GM12878 (cell line): Measurements from ENCODE around the gene BNIP5. TPM values are rescaled to one million over a fixed set of nuclear protein-coding genes. Genes with fewer than 3 reads are reported as not detected.
A peak's percentile ranks its signal among the peaks of the same experiment; 100 is the strongest.

Experiments
- ATAC-seq: fragments of 200-7000 bp; cut with Tn5 transposase; 3 replicates; pipeline ENCODE4 v1.9.1; 2020; ENCODE audit warnings: mild to moderate bottlenecking, moderate library complexity
- BruUV-seq: library from RNA; stranded (reverse); fragments of 400-500 nt; replicated peaks from 2 replicates; lab custom pipeline; 2021; lab: Mats Ljungman, UMichigan
- CTCF ChIA-PET: fragments of 300-600 bp; sonication (Branson Sonifier 250); formaldehyde crosslinking; extraction: SDS; loops from one replicate; lab custom pipeline; 2021; ENCODE audit warnings: inconsistent platforms; lab: Yijun Ruan, JAX
- POLR2A ChIA-PET: fragments of 350-600 bp; formaldehyde crosslinking; extraction: SDS; loops from one replicate; lab custom pipeline; 2021; ENCODE audit warnings: inconsistent platforms; lab: Charles Lee
- RAD21 ChIA-PET: fragments of 300-600 bp; sonication (Branson Sonifier 250); formaldehyde crosslinking; loops from one replicate; lab custom pipeline; 2023; ENCODE audit warnings: antibody characterized with exemption; ENCODE audit not compliant: unreplicated experiment; lab: Charles Lee
- SMC1A ChIA-PET: fragments of 300-600 bp; sonication (Branson Sonifier 250); formaldehyde crosslinking; loops from one replicate; lab custom pipeline; 2023; ENCODE audit not compliant: unreplicated experiment, uncharacterized antibody; lab: Charles Lee
- DNase-seq: peaks from one replicate; pipeline ENCODE4 v3.0.0-alpha.2; 2011; ENCODE audit warnings: low read depth, low spot score
- FAIRE-seq: peaks from 3 replicates; lab custom pipeline; 2011; peaks lifted over from hg19 to GRCh38; lab: Jason Lieb, UNC
- H2AFZ ChIP-seq: 2 replicates; pipeline ENCODE4 v1.6.0; 2011; ENCODE audit warnings: low read depth, low read length, control low read depth; ENCODE audit not compliant: control insufficient read depth
- H3K27ac ChIP-seq: 2 replicates; pipeline ENCODE4 v1.5.1; 2011; ENCODE audit warnings: control low read depth; ENCODE audit not compliant: control insufficient read depth, insufficient read depth
- H3K27me3 ChIP-seq, 2 experiments: replicated peaks in 1 of 2; 2 replicates each; pipeline versions ENCODE4 v1.6.0 to v1.6.1; 2011; ENCODE audit warnings: low read length in 1 of 2; ENCODE audit not compliant: control insufficient read depth in 2 of 2, insufficient read depth in 2 of 2
- H3K36me3 ChIP-seq, 2 experiments: 2 replicates each; pipeline ENCODE4 v1.5.1; 2011; ENCODE audit warnings: low read length in 1 of 2; ENCODE audit not compliant: control insufficient read depth in 2 of 2, insufficient read depth in 2 of 2
- H3K4me1 ChIP-seq: 2 replicates; pipeline ENCODE4 v1.6.1; 2011; ENCODE audit warnings: mild to moderate bottlenecking, low read length, moderate library complexity, mixed read lengths; ENCODE audit not compliant: control insufficient read depth, insufficient read depth
- H3K4me2 ChIP-seq: 2 replicates; pipeline ENCODE4 v1.6.0; 2011; ENCODE audit warnings: control low read depth; ENCODE audit not compliant: control insufficient read depth, insufficient read depth
- H3K4me3 ChIP-seq: fragments of 200-600 bp; sonication (generic); 2 replicates; pipeline ENCODE4 v1.5.1; 2016
- H3K79me2 ChIP-seq: 2 replicates; pipeline ENCODE4 v1.6.0; 2011; ENCODE audit warnings: low read length; ENCODE audit not compliant: control insufficient read depth, insufficient read depth
- H3K9ac ChIP-seq: 2 replicates; pipeline ENCODE4 v1.8.0; 2011; ENCODE audit warnings: low read length, control low read depth, mixed read lengths; ENCODE audit not compliant: control insufficient read depth, insufficient read depth
- H3K9me3 ChIP-seq: replicated peaks from 3 replicates; pipeline ENCODE4 v1.5.1; 2011; ENCODE audit warnings: mild to moderate bottlenecking, low read length; ENCODE audit not compliant: control insufficient read depth, insufficient read depth
- H4K20me1 ChIP-seq: 2 replicates; pipeline ENCODE4 v1.6.0; 2011; ENCODE audit not compliant: control insufficient read depth, insufficient read depth
- BACH1 ChIP-seq: fragments of 450-650 bp; IDR thresholded peaks from 2 replicates; pipeline ENCODE4 v1.6.1; 2017; ENCODE audit warnings: mild to moderate bottlenecking, borderline replicate concordance
- BRCA1 ChIP-seq: IDR thresholded peaks from 2 replicates; pipeline ENCODE4 v1.6.1; 2011; ENCODE audit warnings: low read depth, low read length, improper control_type of control experiment
- DPF2 ChIP-seq: fragments of 450-650 bp; IDR thresholded peaks from 2 replicates; pipeline ENCODE4 v1.6.1; 2017; ENCODE audit warnings: mild to moderate bottlenecking
- EED ChIP-seq: sonication (generic); IDR thresholded peaks from 2 replicates; pipeline ENCODE4 v1.6.1; 2016; ENCODE audit warnings: antibody characterized with exemption, low read depth
- ESRRA ChIP-seq: IDR thresholded peaks from 2 replicates; pipeline ENCODE4 v1.6.1; 2012; ENCODE audit warnings: mild to moderate bottlenecking, low read length, improper control_type of control experiment
- FOXM1 ChIP-seq: IDR thresholded peaks from 2 replicates; pipeline ENCODE4 v1.6.1; 2012; ENCODE audit warnings: low read depth, mild to moderate bottlenecking, inconsistent platforms, low read length, moderate library complexity
- GATAD2B ChIP-seq: fragments of 450-650 bp; conservative IDR thresholded peaks from 2 replicates; pipeline ENCODE4 v1.6.1; 2017; ENCODE audit warnings: low read depth, mild to moderate bottlenecking, moderate library complexity
- IKZF1 ChIP-seq: fragments of 450-650 bp; conservative IDR thresholded peaks from 2 replicates; pipeline ENCODE4 v1.6.1; 2017; ENCODE audit warnings: antibody characterized with exemption, mild to moderate bottlenecking
- IKZF2 ChIP-seq, 2 experiments: fragments of 450-650 bp; IDR thresholded peaks; 2 replicates each; pipeline ENCODE4 v1.6.1; 2017; ENCODE audit warnings: mild to moderate bottlenecking in 2 of 2, moderate library complexity in 2 of 2
- JUNB ChIP-seq: IDR thresholded peaks from 2 replicates; pipeline ENCODE4 v1.6.1; 2016; ENCODE audit warnings: antibody characterized with exemption, mild to moderate bottlenecking
- MAX ChIP-seq: IDR thresholded peaks from 2 replicates; pipeline ENCODE4 v1.6.1; 2012; ENCODE audit warnings: low read depth, low read length, improper control_type of control experiment
- MEF2A ChIP-seq: IDR thresholded peaks from 2 replicates; pipeline ENCODE4 v1.6.1; 2011; ENCODE audit warnings: low read depth, mild to moderate bottlenecking, low read length, moderate library complexity; ENCODE audit not compliant: insufficient read depth
- MEF2B ChIP-seq: fragments of 450-650 bp; IDR thresholded peaks from 2 replicates; pipeline ENCODE4 v1.6.1; 2018; ENCODE audit warnings: mild to moderate bottlenecking, moderate library complexity; ENCODE audit not compliant: partially characterized antibody, poor library complexity, severe bottlenecking
- RELA ChIP-seq: fragments of 450-650 bp; IDR thresholded peaks from 2 replicates; pipeline ENCODE4 v1.8.0; 2014; ENCODE audit warnings: borderline replicate concordance; ENCODE audit not compliant: partially characterized antibody
- STAT1 ChIP-seq: fragments of 450-650 bp; conservative IDR thresholded peaks from 2 replicates; pipeline ENCODE4 v1.6.1; 2014; ENCODE audit warnings: antibody characterized with exemption, mild to moderate bottlenecking
- YY1 ChIP-seq: IDR thresholded peaks from 2 replicates; pipeline ENCODE4 v1.6.1; 2011; ENCODE audit warnings: low read depth, mild to moderate bottlenecking, low read length
- WGBS: methylation state at CpG from one replicate; pipeline ENCODE4 v1.1.6; 2016; ENCODE audit warnings: low lambda C conversion rate; ENCODE audit not compliant: insufficient replicate concordance, insufficient coverage; ENCODE audit errors: missing lambda C conversion rate; 5-methylcytosine and 5-hydroxymethylcytosine counted together
- in situ Hi-C: fragments of 300-500 bp; cut with MboI; formaldehyde crosslinking; loops from 9 replicates; pipeline ENCODE4 v1.14.3; 2018; ENCODE audit warnings: mixed read lengths
- intact Hi-C: fragments of 100-400 bp; cut with micrococcal nuclease; formaldehyde crosslinking; loops from one replicate; pipeline ENCODE4 v1.14.2; 2022; ENCODE audit not compliant: unreplicated experiment
- polyA plus RNA-seq, 11 experiments: library from polyadenylated mRNA; depleted of rRNA in 4 of 11; unstranded in 6 of 11; stranded (reverse) in 5 of 11; fragments of >200 nt; fragmentation: Nextera tagmentation in 4 of 11; fragmentation: Illumina TruSeq in 1 of 11; extraction: Ambion mirVana in 4 of 11; extraction: Trizol in 1 of 11; gene quantifications; 1 replicate in 1 of 11; 2 replicates in 10 of 11; pipeline versions ENCODE4 v1.2.1 to v1.2.3, GENCODE V29; 2011 to 2016; ENCODE audit warnings: inconsistent platforms in 2 of 11, missing spikeins in 2 of 11, low read depth in 1 of 11
- total RNA-seq, 4 experiments: library from RNA; depleted of rRNA in 3 of 4; stranded (reverse); fragments of >200 nt in 3 of 4; fragmentation: Illumina TruSeq in 1 of 4; extraction: Trizol in 1 of 4; gene quantifications; 2 replicates each; pipeline versions ENCODE4 v1.2.1 to v1.2.3, GENCODE V29; 2013 to 2021
- TF ChIP-seq, protein P1 (sequence below): fragments of 450-650 bp; IDR thresholded peaks from 2 replicates; pipeline ENCODE4 v1.6.1; 2017; ENCODE audit warnings: mild to moderate bottlenecking, moderate library complexity
- TF ChIP-seq, protein P2 (sequence below): fragments of 450-650 bp; IDR thresholded peaks from 2 replicates; pipeline ENCODE4 v1.6.1; 2016; ENCODE audit warnings: mild to moderate bottlenecking

The BNIP5 gene
- total and polyA plus RNA-seq, 10 of the 15 experiments (the other 5 are each of a cell fraction or from before 2014, with no cell fraction given): 0.02 to 0.68 (median 0.05) TPM; not detected in 2

DNA sequence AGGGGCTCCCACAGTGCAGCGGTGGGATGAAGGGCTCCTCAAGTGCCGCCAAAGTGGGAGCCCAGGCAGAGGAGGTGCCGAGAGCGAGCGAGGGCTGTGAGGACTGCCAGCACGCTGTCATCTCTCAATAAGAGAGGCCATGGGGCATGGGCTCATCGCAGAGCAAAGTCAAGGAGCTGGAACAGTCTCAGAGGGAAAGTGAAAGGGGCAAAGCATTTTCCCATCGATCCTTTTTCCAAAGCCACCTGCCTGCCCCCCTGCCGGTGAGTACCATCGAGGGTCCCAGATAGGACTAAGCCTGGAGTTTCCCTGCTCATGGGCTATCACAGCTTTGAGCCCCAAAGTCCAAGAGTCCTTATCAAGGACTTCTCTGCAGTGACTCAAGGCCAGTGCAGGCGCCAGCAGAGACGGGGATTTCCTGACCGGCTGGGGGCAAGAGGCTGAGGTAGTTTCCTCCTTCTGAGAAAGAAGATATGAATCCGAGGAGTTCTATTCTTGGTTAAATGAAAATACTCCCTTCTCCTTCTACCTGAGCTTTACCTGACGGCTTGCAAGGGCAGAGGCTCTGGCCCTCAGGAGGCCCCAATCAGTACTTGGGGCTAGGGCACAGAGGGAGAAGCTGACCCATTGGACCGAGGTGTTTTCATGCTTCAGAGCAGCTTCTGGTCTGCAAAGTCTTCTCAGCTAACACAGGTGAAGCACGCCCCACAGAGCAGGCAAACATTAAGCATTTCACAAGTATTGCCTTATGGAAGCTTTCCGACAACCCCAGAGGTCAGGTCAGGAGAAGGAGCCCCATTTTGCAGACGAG is 28.2 kb upstream of the BNIP5 start:
- Histone ChIP-seq H3K4me1 (peaks cover 34% of the 10 kb centered on the region), H3K79me2 (no peaks in the 10 kb centered on the region), H2AFZ (peak overlapping the region; percentile 88), H3K4me2 (peak overlapping the region; percentile 85), H3K9me3 (no peaks in the 10 kb centered on the region), H4K20me1 (no peaks in the 10 kb centered on the region), H3K4me3 (no peak overlapping the region; the same call in 1 of the 2 replicates), H3K9ac (peak overlapping the region; percentile 7; the same call in 1 of the 2 replicates), H3K27me3 (no peaks in the 10 kb centered on the region), H3K27ac (peak overlapping the region; percentile 81), H3K36me3 (no peaks in the 10 kb centered on the region; a peak in 1 of 4 replicates)
- DNase-seq: no peak
- no TSS peak for BruUV-seq
- ChIA-PET POLR2A (interaction anchor here (0.5 to 2.2 kb wide), 9 partner anchors 9 to 223 kb away, joined by 3 to 8 read pairs (median 4); partner anchors contain the start of gene BNIP5), SMC1A (interaction anchor here (0.6 to 19.6 kb wide), 11 partner anchors 13 to 337 kb away, joined by 3 to 386 read pairs (median 4); partner anchors contain the start of genes BNIP5 and MAPK14), CTCF (interaction anchor here (0.6 to 17.3 kb wide), 8 partner anchors 13 to 400 kb away, joined by 3 to 483 read pairs (median 4); partner anchors contain the start of genes BNIP5 and ETV7), RAD21 (interaction anchor here (0.6 to 1.4 kb wide), 12 partner anchors 8 to 234 kb away, joined by 3 to 9 read pairs (median 4); partner anchors contain the start of gene BNIP5)
- ATAC-seq: peak; percentile 84
- no peak for FAIRE-seq
- intact Hi-C loops (no loop called here), in situ Hi-C loops (no loop called here)
- WGBS: 14% methylated on average over 17 of the region's 19 CpGs
- TF ChIP-seq, protein P1, sequence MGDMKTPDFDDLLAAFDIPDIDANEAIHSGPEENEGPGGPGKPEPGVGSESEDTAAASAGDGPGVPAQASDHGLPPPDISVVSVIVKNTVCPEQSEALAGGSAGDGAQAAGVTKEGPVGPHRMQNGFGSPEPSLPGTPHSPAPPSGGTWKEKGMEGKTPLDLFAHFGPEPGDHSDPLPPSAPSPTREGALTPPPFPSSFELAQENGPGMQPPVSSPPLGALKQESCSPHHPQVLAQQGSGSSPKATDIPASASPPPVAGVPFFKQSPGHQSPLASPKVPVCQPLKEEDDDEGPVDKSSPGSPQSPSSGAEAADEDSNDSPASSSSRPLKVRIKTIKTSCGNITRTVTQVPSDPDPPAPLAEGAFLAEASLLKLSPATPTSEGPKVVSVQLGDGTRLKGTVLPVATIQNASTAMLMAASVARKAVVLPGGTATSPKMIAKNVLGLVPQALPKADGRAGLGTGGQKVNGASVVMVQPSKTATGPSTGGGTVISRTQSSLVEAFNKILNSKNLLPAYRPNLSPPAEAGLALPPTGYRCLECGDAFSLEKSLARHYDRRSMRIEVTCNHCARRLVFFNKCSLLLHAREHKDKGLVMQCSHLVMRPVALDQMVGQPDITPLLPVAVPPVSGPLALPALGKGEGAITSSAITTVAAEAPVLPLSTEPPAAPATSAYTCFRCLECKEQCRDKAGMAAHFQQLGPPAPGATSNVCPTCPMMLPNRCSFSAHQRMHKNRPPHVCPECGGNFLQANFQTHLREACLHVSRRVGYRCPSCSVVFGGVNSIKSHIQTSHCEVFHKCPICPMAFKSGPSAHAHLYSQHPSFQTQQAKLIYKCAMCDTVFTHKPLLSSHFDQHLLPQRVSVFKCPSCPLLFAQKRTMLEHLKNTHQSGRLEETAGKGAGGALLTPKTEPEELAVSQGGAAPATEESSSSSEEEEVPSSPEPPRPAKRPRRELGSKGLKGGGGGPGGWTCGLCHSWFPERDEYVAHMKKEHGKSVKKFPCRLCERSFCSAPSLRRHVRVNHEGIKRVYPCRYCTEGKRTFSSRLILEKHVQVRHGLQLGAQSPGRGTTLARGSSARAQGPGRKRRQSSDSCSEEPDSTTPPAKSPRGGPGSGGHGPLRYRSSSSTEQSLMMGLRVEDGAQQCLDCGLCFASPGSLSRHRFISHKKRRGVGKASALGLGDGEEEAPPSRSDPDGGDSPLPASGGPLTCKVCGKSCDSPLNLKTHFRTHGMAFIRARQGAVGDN: peak; percentile 65
- TF ChIP-seq EED: peak; percentile 74
- peak; percentile 23; the same call in 1 of the 2 replicates for TF ChIP-seq JUNB
- peak; percentile 57 for TF ChIP-seq GATAD2B
- TF ChIP-seq ESRRA: no peak
- TF ChIP-seq MAX: no peak
- peak; percentile 77 for TF ChIP-seq IKZF1
- peak; percentile 32 for TF ChIP-seq MEF2B
- TF ChIP-seq, protein P2, sequence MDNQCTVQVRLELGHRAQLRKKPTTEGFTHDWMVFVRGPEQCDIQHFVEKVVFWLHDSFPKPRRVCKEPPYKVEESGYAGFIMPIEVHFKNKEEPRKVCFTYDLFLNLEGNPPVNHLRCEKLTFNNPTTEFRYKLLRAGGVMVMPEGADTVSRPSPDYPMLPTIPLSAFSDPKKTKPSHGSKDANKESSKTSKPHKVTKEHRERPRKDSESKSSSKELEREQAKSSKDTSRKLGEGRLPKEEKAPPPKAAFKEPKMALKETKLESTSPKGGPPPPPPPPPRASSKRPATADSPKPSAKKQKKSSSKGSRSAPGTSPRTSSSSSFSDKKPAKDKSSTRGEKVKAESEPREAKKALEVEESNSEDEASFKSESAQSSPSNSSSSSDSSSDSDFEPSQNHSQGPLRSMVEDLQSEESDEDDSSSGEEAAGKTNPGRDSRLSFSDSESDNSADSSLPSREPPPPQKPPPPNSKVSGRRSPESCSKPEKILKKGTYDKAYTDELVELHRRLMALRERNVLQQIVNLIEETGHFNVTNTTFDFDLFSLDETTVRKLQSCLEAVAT: peak; percentile 28; the same call in 1 of the 2 replicates
- TF ChIP-seq MEF2A: peak; percentile 71
- TF ChIP-seq STAT1: no peak
- TF ChIP-seq BRCA1: no peak
- TF ChIP-seq IKZF2 (IDR thresholded peaks at IDR 0.05): peak; percentile 75 to 77
- TF ChIP-seq RELA: peak; percentile 72
- TF ChIP-seq YY1: no peak
- 0 out of 2 replicates have a peak, but pooled peaks have one; percentile 40 for TF ChIP-seq DPF2
- TF ChIP-seq BACH1: no peak
- TF ChIP-seq FOXM1: no peak
